PC-9 (cell line): ENCODE data around the gene MYOF. TPM values are rescaled to one million over a fixed set of nuclear protein-coding genes. Genes with fewer than 3 reads are reported as not detected.
"Not testable (repeated sequence)": the region's sequence is repeated elsewhere in the genome, so short reads cannot be mapped to it uniquely, and the experiment has no call there.

Experiments
- BruUV-seq: library from RNA; stranded (reverse); fragments of 400-500 nt; replicated peaks from 2 replicates; lab custom pipeline; 2021; lab: Mats Ljungman, UMichigan
- CTCF ChIA-PET: fragments of 300-600 bp; sonication (Branson Sonifier 250); formaldehyde crosslinking; loops from one replicate; lab custom pipeline; 2022; ENCODE audit warnings: antibody characterized with exemption; lab: Charles Lee
- POLR2A ChIA-PET: fragments of 300-600 bp; sonication (Branson Sonifier 250); formaldehyde crosslinking; loops from one replicate; lab custom pipeline; 2022; ENCODE audit warnings: antibody characterized with exemption; ENCODE audit not compliant: unreplicated experiment; lab: Charles Lee
- DNase-seq, 2 experiments: peaks; one replicate each; pipeline versions ENCODE4 v3.0.0 to v3.0.0-alpha.2; 2015 to 2022; ENCODE audit warnings: mixed read lengths in 1 of 2
- H2AFZ ChIP-seq: fragments of 200-600 bp; sonication (generic); 2 replicates; pipeline ENCODE4 v1.8.1; 2017; ENCODE audit warnings: antibody characterized with exemption
- H3F3A ChIP-seq: fragments of 200-600 bp; sonication (generic); 2 replicates; pipeline ENCODE4 v1.8.1; 2017; ENCODE audit warnings: antibody characterized with exemption, mild to moderate bottlenecking, low read depth; ENCODE audit not compliant: insufficient read depth
- H3K27ac ChIP-seq: fragments of 200-600 bp; sonication (generic); 2 replicates; pipeline ENCODE4 v1.6.1; 2016; ENCODE audit warnings: mixed run types
- H3K27me3 ChIP-seq: fragments of 200-600 bp; sonication (generic); 2 replicates; pipeline ENCODE4 v1.6.1; 2016; ENCODE audit warnings: low read depth, mixed run types; ENCODE audit not compliant: insufficient read depth
- H3K36me3 ChIP-seq: fragments of 200-600 bp; sonication (generic); 2 replicates; pipeline ENCODE4 v1.6.1; 2016; ENCODE audit warnings: low read depth, mixed run types
- H3K4me1 ChIP-seq: fragments of 200-600 bp; sonication (generic); replicated peaks from 2 replicates; pipeline ENCODE4 v1.6.1; 2016; ENCODE audit warnings: mixed run types; ENCODE audit not compliant: insufficient read depth
- H3K4me2 ChIP-seq: fragments of 200-600 bp; sonication (generic); 2 replicates; pipeline ENCODE4 v1.6.1; 2017; ENCODE audit warnings: mixed run types
- H3K4me3 ChIP-seq: fragments of 200-600 bp; sonication (generic); 2 replicates; pipeline ENCODE4 v1.6.1; 2016; ENCODE audit warnings: mixed run types
- H3K79me2 ChIP-seq: fragments of 200-600 bp; sonication (generic); 2 replicates; pipeline ENCODE4 v1.6.1; 2017; ENCODE audit warnings: low read depth, mixed run types
- H3K9me2 ChIP-seq: fragments of 200-600 bp; sonication (generic); 2 replicates; pipeline ENCODE4 v1.8.1; 2017; ENCODE audit warnings: mild to moderate bottlenecking; ENCODE audit not compliant: insufficient read depth
- H3K9me3 ChIP-seq: fragments of 200-600 bp; sonication (generic); 2 replicates; pipeline ENCODE4 v1.8.1; 2016; ENCODE audit warnings: low read depth; ENCODE audit not compliant: insufficient read depth
- H4K20me1 ChIP-seq: fragments of 200-600 bp; sonication (generic); 2 replicates; pipeline ENCODE4 v1.8.1; 2017; ENCODE audit not compliant: insufficient read depth
- CTCF ChIP-seq: fragments of 200-600 bp; sonication (generic); conservative IDR thresholded peaks from 2 replicates; pipeline ENCODE4 v1.6.1; 2017; ENCODE audit warnings: mixed run types, antibody characterized with exemption, mild to moderate bottlenecking, moderate library complexity
- EZH2 ChIP-seq: fragments of 200-600 bp; sonication (generic); IDR thresholded peaks from 2 replicates; pipeline ENCODE4 v1.8.0; 2017; ENCODE audit warnings: antibody characterized with exemption, low read depth
- intact Hi-C: fragments of 100-400 bp; cut with micrococcal nuclease; formaldehyde crosslinking; loops from one replicate; pipeline ENCODE4 v1.10.0; 2022; ENCODE audit not compliant: unreplicated experiment
- total RNA-seq: library from RNA; stranded (reverse); gene quantifications from 2 replicates; pipeline ENCODE4 v1.2.3, GENCODE V29; 2021

The MYOF gene
- total RNA-seq, 1 experiment from 2014 or later: 274 TPM

- intact Hi-C loops: loop anchor here (1.0 to 5.0 kb wide), 5 partner anchors 46 to 397 kb away; no protein-coding TSS in a partner anchor
- BruUV-seq: no TSS peak
Observed at GRCh38 chr10:93288679-93289634, 193.2 kb downstream of the MYOF start.

GRCh38 chr10:93287775-93288174, 194.4 kb downstream of the MYOF start:
- H3K4me1 ChIP-seq: peaks cover 5% of the 10 kb centered on the region
- H3K9me3 ChIP-seq: no peaks in the 10 kb centered on the region
- H3K36me3 ChIP-seq: no peaks in the 10 kb centered on the region
- POLR2A ChIA-PET: interaction anchor here (0.8 kb wide), 1 partner anchor 194 kb away, joined by 21 read pairs; no protein-coding TSS in a partner anchor
- H3K27ac ChIP-seq: no peak overlapping the region
- DNase-seq: peak in 1 of 2 experiments; percentile 6
- no peak overlapping the region for H2AFZ ChIP-seq
- CTCF ChIA-PET: interaction anchor here (0.7 kb wide), 1 partner anchor 201 kb away, joined by 18 read pairs; no protein-coding TSS in a partner anchor
- H3K4me2 ChIP-seq: no peak overlapping the region
- no peaks in the 10 kb centered on the region for H3K79me2 ChIP-seq
- H3K4me3 ChIP-seq: no peak overlapping the region
- no peaks in the 10 kb centered on the region for H4K20me1 ChIP-seq
- H3F3A ChIP-seq: 0 out of 2 replicates have a peak, but pooled peaks cover 4% of the 10 kb centered on the region
- no peaks in the 10 kb centered on the region for H3K27me3 ChIP-seq
- no TSS peak for BruUV-seq
- intact Hi-C loops: loop anchor here (5.0 kb wide), 1 partner anchor 395 kb away; no protein-coding TSS in a partner anchor
- no peaks in the 10 kb centered on the region for H3K9me2 ChIP-seq
- no peak for TF ChIP-seq CTCF
- TF ChIP-seq EZH2: no peak

More at GRCh38 chr10:93288679-93289634, 193.2 kb downstream of the MYOF start:
- Histone ChIP-seq H3K27me3 (no peaks in the 10 kb centered on the region), H3K9me3 (no peaks in the 10 kb centered on the region), H3K27ac (peak overlapping the region; percentile 66), H3K79me2 (no peaks in the 10 kb centered on the region), H3K4me3 (no peak overlapping the region), H3K4me1 (peaks cover 5% of the 10 kb centered on the region), H3K36me3 (no peaks in the 10 kb centered on the region), H3F3A (0 out of 2 replicates have a peak, but pooled peaks cover 4% of the 10 kb centered on the region), H4K20me1 (no peaks in the 10 kb centered on the region), H2AFZ (no peak overlapping the region), H3K4me2 (peak overlapping the region; percentile 17), H3K9me2 (no peaks in the 10 kb centered on the region)
- peak; percentile 77 to 84 for DNase-seq
- TF ChIP-seq CTCF (peak; percentile 76), EZH2 (no peak)
- POLR2A ChIA-PET: no interaction called here
- CTCF ChIA-PET: interaction anchor here (0.6 kb wide), 1 partner anchor 1539 kb away, joined by 3 read pairs; no protein-coding TSS in a partner anchor

- H3K4me3 ChIP-seq, BruUV-seq, DNase-seq, H3F3A ChIP-seq, H3K27me3 ChIP-seq, H3K27ac ChIP-seq, H3K36me3 ChIP-seq, H3K4me2 ChIP-seq, H2AFZ ChIP-seq, H3K9me2 ChIP-seq, H3K79me2 ChIP-seq, H4K20me1 ChIP-seq, CTCF ChIA-PET, intact Hi-C loops, H3K9me3 ChIP-seq, H3K4me1 ChIP-seq: not testable (repeated sequence)
- POLR2A ChIA-PET: interaction anchor here (0.7 kb wide), 1 partner anchor 212 kb away, joined by 3 read pairs; no protein-coding TSS in a partner anchor
Observed at GRCh38 chr10:93284246-93284645, 197.9 kb downstream of the MYOF start.
